Gastroesophageal sphincter (tissue), 3 donors: ENCODE results near the gene DYRK2.

Source experiments
- EP300 ChIP-seq: sonication (generic); formaldehyde crosslinking; IDR thresholded peaks from one replicate; pipeline ENCODE4 v1.6.1; 2017; ENCODE audit warnings: antibody characterized with exemption, mild to moderate bottlenecking
- POLR2A ChIP-seq, 2 donors: fragments of 450-650 bp; IDR thresholded peaks; one replicate each; pipeline ENCODE4 v1.6.1; 2017; ENCODE audit warnings: antibody characterized with exemption in 2 of 2, mild to moderate bottlenecking in 2 of 2, moderate library complexity in 1 of 2
- POLR2AphosphoS5 ChIP-seq: sonication (generic); formaldehyde crosslinking; IDR thresholded peaks from one replicate; pipeline ENCODE4 v1.6.1; 2017; ENCODE audit warnings: antibody characterized with exemption
- TF ChIP-seq, protein P1 (sequence below), 4 experiments: fragments of 200-600 bp in 2 of 4; fragments of 450-650 bp in 2 of 4; sonication (generic) in 1 of 4; IDR thresholded peaks; one replicate each; pipeline ENCODE4 v1.5.1; 2017 to 2019; ENCODE audit warnings: antibody characterized with exemption in 4 of 4, mild to moderate bottlenecking in 2 of 4, moderate library complexity in 2 of 4

DNA sequence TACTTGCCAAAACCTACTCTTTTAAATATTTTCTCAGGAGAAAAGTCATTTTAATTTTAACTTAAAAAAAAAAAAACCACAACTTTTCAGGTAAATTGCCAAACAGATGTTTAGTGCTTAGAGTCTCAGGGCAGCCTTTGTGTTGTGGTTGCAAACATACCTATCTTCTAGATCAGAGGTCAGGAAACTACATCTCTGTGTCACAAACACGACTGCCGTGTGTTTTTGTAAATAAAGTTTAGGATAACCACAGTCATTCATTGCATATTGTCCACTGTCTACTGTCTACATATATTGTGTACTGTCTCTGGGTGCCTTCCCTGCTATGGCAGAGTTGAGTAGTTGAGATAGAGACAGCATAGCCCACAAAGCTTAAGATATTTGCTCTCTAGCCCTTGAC, 48.9 kb downstream of the DYRK2 start:
- TF ChIP-seq, protein P1, sequence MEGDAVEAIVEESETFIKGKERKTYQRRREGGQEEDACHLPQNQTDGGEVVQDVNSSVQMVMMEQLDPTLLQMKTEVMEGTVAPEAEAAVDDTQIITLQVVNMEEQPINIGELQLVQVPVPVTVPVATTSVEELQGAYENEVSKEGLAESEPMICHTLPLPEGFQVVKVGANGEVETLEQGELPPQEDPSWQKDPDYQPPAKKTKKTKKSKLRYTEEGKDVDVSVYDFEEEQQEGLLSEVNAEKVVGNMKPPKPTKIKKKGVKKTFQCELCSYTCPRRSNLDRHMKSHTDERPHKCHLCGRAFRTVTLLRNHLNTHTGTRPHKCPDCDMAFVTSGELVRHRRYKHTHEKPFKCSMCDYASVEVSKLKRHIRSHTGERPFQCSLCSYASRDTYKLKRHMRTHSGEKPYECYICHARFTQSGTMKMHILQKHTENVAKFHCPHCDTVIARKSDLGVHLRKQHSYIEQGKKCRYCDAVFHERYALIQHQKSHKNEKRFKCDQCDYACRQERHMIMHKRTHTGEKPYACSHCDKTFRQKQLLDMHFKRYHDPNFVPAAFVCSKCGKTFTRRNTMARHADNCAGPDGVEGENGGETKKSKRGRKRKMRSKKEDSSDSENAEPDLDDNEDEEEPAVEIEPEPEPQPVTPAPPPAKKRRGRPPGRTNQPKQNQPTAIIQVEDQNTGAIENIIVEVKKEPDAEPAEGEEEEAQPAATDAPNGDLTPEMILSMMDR (IDR thresholded peaks at IDR 0.05) = no peak
- TF ChIP-seq POLR2A (IDR thresholded peaks at IDR 0.05) (no peak), POLR2AphosphoS5 (no peak), EP300 (no peak)
